T follicular helper cell (primary cell): ENCODE data around the gene ENTPD6.
A peak's percentile ranks its signal among the peaks of the same experiment; 100 is the strongest.

ENCODE experiments used
- DNase-seq: peaks from one replicate; pipeline ENCODE4 v3.0.0-alpha.2; 2020; ENCODE audit warnings: low read depth

ENTPD6 gene

GRCh38 chr20:25242231-25242630 lies 46.7 kb downstream of the ENTPD6 start:
- DNase-seq: no peak

DNA sequence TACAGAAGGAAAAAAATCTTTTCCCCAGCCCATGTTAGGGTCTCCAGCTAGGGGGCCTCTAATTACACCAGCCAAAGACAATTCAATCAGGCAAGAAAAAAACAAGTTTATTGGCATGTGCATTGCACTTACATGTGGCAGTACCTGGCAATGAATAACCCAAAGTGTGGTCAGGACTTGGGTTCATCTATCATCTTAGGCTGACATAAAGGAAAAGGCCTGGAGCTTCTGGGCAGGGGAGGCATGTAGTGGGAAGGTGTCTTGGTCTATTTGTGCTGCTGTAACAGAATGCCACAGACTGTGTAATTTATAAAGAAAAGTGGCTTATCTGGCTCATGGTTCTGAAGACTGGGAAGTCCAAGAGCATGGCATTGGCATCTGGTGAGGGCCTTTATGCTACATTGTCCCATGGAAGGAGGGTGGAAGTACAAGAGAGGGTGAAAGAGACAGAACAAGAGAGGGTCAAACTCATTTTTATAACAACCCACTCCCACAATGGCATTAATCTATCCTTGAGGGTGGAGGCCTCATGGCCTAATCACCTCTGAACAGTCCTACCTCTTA lies 48.0 kb downstream of the ENTPD6 start:
- DNase-seq: no peak

DNA sequence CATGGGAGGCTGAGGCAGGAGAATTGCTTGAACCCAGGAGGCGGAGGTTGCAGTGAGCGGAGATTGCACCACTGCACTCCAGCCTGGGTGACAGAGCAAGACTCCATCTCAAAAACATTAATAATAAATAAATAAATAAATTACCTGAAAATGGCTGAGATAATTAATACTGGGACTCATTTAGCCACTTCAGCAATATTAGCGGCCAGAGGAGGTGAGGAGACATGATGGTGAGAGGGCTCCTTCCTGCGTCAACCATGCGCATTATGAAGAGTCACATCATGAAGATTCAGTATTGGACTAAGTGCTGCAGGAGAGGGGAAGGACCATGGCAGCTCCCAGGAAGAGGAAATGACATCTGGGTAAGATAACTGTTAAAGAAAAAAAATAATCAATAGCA lies 49.5 kb downstream of the ENTPD6 start:
- no peak for DNase-seq

DNA sequence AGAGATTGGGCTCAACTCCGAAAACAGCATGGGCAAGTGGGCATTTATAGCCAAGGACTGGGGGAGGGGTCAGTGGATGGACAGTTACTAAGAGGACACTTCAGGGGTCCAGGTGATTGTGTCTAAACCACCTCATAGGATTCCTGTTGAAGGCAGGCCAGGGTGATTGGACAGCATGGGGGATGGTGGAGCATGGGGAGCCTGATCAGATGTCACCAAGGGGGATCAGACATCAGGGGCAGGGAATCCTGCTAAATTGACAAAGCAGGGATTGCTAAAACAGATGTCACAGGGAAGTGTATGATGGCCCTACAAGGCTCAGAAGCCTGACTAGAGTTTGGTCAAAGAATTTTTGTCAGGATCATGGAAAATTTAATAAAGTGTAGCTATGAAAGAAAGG lies 49.9 kb downstream of the ENTPD6 start:
- DNase-seq: no peak

DNA sequence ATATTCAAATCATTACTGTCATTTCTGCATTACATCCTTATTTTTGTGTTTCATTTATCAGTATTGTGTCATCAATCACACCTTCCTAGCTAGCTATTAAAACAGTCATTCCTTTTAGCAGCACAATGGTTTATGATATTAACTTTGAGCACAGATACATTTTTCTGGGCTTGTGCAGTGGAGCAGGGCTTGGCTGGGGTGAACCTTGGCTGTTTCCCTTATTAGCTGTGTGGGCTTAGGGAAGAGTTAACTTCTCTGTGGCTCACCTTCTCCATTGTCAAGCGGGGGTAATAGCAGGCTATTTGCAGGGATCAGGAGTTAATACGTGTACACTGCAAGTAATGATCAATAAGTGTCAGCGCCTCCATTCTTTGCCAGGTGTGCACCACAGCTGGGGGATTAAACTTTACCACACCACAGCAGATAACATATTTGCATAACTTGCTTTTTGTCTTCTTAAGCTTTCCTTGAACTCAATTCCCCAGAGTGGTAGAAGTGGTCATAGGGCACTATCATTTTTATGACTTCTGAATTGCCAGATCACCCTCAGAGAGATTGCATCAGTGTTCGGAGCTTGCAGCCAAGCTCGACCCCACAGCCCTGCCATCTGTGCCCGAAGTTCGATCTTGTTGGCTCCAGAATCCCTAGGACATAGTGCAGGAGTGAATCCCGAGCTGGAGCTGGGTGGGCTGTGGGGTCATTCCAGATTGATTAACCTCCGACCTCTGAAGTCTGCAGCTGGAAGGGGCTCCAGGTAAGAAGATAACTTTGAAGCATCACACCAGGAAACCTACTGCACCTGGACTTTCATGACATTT lies 50.9 kb downstream of the ENTPD6 start:
- DNase-seq: no peak

GRCh38 chr20:25247000-25247517 lies 51.5 kb downstream of the ENTPD6 start:
- peak; percentile 9 for DNase-seq

DNA sequence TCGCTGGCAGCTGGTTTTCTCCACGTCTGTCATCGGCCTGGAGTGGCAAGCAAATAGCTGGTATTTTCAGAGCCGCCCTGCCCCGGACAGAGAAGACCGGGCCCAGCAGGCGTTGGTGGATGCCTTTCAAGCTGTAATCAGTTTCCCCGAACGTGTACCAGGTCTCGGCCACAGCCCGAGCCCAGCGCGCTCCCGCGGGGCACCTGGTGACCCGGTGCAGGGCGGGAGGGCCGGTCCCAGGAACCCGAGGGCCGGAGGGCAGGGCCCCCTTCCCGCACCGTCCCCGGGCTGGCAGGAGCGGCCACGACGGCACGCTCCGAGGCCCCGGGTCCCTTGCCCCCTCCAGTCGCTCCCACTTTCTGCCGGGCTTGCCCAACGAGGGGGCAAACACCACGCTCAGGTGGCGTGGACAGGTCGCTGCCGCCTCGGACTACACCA lies 52.0 kb downstream of the ENTPD6 start:
- DNase-seq: no peak

- DNase-seq: peak; percentile 59
Measured at GRCh38 chr20:25247956-25248785, 52.7 kb downstream of the ENTPD6 start, which contains the start of gene PYGB. Gene PYGB (plus strand): TSS chr20:25248085. CDS start chr20:25248179, 94 bp downstream.

DNA sequence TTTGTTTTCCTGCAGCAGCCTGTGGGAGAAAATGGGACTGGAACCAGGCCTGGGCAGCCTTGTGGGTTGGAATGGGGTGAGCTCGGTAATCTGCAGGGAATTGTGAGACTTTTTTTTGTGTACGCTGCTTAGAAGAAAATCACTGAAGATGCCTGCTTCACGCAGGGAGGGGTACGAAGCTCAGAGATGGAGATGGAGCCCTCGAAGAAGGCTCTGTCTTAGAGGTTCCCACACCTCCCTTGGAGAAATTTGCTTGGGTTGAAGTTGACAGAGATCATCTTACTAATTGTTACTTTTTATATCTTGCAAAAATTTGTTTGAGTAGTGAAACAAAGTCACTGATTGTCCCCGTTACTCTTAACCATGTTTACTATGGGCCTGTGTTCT lies 53.3 kb downstream of the ENTPD6 start:
- DNase-seq: no peak

- DNase-seq: no peak
Measured at GRCh38 chr20:25249198-25249931, 53.9 kb downstream of the ENTPD6 start.

- no peak for DNase-seq
Measured at GRCh38 chr20:25250508-25250907, 55.0 kb downstream of the ENTPD6 start.

GRCh38 chr20:25251019-25251418 lies 55.5 kb downstream of the ENTPD6 start:
- no peak for DNase-seq

DNA sequence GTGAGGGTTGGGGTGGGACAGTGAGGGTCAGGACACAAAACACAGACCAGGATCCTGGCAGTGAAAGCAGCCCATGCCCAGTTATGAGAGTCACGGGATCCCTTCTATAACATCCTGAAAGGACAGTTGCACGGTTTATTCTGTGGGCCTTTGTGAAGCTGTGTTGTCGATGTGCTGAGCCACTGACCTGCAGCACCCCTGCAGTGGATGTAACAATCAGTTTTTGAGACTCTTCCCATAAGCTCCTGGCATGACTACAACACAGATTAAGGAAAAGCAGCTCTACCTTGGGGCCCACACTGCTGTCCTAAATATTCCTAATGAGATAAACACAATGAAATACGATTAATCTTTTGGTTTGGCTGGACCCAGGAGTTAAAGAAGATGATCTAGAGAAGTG lies 56.0 kb downstream of the ENTPD6 start:
- DNase-seq: no peak

GRCh38 chr20:25252230-25252651 lies 56.7 kb downstream of the ENTPD6 start:
- DNase-seq: no peak

DNA sequence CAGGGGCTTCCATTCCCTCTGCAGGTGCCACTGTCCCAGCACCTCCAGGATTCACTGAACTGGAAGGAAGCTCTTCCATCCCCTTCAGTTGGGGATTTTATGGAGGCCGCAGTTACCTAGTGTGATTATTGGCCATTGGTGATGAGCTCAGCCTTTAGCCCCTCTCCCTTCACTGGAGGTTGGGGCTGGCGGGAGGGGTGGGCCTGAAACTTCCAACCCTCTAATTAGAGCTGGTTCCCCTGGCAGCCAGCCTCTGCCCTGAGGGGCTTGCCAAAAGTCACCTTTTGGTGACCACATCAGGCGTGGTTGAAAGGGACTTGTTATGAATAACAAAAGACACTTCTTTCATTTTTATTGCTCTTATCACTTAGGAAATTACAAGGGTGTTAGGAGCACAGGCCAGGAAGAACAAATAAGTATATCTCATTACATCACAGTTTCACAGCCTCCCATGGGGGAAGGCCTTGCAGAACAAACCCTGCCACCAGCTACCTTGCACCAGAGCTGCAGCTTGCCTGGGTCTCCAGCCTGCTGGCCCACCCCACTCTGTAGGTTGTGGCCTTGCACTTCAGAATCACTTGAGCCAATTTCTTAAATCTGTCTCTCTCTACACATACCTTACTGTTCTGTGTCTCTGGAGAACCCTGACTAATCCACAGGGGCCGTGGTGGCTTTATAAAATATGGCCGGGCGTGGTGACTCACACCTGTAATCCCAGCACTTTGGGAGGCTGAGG lies 57.3 kb downstream of the ENTPD6 start:
- no peak for DNase-seq

GRCh38 chr20:25253606-25254275 lies 58.2 kb downstream of the ENTPD6 start:
- no peak for DNase-seq

GRCh38 chr20:25254571-25254970 lies 59.1 kb downstream of the ENTPD6 start:
- no peak for DNase-seq

DNA sequence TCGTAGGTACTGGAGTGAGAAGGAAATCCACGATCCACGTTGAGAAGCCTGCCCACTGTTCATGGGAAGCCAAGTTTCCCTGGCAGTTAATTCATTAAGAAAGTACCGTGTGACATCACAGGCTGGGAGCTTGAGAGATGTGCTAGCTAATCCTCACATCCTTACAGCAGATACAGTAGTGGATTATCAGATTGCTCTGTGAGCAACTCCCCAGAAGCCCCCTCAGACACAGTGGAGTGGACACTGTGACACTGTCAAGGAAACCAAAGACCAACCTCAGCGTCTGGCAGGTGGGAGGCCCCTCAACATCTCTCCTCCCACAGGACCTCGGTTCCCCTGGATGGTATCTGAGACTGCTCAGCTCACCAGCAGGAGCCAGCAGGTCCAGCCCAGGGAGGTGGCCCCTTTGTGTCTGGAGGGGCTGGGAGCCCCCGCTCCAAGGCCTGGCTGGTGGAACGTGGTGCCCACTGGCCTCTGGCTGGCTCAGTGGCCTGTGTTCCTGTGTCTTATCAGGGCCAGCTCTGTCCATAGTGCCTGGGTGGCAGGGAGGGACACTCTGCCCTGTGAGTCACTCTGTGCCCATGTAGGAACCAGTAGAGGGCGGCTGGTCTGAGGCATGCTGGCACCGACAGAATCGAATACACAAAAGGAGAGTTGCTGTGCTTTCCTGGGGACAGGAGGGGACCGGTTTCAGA lies 59.6 kb downstream of the ENTPD6 start:
- DNase-seq: no peak

- DNase-seq: no peak
Measured at GRCh38 chr20:25256226-25256859, 60.8 kb downstream of the ENTPD6 start.
